Epithelial cell of esophagus (primary cell): ENCODE measurements around the gene NEB.

ENCODE experiments used
- DNase-seq: peaks from one replicate; pipeline ENCODE4 v3.0.0; 2010; ENCODE audit warnings: low read depth
- H3K4me3 ChIP-seq: 2 replicates; pipeline ENCODE4 v1.5.1; 2011; ENCODE audit warnings: mild to moderate bottlenecking, low read length, control low read depth
- TF ChIP-seq, protein P1 (sequence below): IDR thresholded peaks from 2 replicates; pipeline ENCODE4 v1.5.1; 2011; ENCODE audit warnings: low read depth, mild to moderate bottlenecking, low read length, control low read depth, inconsistent platforms; ENCODE audit not compliant: insufficient read depth; ENCODE audit errors: missing control alignments

NEB gene

DNA sequence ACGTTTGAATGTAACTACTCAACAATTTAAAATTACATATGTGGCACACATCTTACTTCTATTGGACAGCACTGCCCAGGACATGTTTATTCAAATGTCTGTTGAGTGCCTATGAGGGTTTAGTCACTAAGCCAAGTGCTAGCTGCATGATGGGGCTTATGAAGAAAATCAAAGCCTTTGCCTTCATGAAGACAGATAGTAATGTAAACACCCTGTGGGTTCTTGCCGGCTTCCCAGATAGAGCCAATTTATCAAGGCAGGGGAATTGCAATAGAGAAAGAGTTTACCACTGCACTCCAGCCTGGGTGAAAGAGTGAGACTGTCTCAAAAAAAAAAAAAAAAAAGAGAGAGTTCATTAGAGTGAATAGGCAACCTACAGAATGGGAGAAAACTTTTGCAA lies 43.7 kb upstream of the NEB start:
- H3K4me3 ChIP-seq, result no peak overlapping the region
- TF ChIP-seq, protein P1, sequence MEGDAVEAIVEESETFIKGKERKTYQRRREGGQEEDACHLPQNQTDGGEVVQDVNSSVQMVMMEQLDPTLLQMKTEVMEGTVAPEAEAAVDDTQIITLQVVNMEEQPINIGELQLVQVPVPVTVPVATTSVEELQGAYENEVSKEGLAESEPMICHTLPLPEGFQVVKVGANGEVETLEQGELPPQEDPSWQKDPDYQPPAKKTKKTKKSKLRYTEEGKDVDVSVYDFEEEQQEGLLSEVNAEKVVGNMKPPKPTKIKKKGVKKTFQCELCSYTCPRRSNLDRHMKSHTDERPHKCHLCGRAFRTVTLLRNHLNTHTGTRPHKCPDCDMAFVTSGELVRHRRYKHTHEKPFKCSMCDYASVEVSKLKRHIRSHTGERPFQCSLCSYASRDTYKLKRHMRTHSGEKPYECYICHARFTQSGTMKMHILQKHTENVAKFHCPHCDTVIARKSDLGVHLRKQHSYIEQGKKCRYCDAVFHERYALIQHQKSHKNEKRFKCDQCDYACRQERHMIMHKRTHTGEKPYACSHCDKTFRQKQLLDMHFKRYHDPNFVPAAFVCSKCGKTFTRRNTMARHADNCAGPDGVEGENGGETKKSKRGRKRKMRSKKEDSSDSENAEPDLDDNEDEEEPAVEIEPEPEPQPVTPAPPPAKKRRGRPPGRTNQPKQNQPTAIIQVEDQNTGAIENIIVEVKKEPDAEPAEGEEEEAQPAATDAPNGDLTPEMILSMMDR, result no peak
- DNase-seq, result no peak

DNA sequence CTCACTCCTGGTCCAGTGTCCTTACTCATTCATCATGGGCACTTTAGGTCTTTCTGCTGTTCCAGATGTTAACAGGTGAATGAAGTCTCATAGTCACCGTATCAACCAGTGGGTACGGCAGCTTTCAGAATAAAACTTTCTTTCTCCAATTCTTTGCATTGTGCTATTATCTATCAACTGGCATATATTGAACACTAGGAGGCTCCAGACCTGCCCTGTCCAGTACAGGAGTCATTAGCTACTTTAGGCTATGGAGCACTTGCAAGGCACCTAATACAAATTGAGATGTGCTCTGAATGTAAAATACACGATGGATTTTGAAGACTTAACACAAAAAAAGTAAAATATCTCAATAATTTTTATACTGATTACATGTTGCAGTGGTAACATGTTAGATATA lies 43.2 kb upstream of the NEB start:
- no peak for DNase-seq
- TF ChIP-seq, protein P1, result peak; percentile 30
- H3K4me3 ChIP-seq, result no peak overlapping the region

DNA sequence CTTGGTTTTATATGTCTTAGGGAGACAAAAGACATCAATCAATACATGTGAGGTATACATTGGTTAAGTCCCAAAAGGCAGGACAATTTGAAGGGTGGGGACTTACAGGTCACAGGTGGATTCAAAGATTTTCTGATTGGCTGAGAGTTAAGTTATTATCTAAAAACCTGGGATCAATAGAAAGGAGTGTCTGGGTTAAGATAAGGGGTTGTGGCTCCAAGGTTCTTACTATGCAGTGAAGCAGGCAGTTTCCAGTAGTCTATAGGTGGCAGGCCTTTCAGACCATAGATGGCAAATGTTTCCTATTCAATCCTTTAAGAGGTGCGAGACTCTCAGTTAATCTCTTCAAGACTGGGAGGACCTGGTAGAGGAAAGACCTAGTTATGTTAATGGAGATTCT lies 42.1 kb upstream of the NEB start:
- DNase-seq, result no peak
- TF ChIP-seq, protein P1, result no peak
- H3K4me3 ChIP-seq, result no peak overlapping the region

DNA sequence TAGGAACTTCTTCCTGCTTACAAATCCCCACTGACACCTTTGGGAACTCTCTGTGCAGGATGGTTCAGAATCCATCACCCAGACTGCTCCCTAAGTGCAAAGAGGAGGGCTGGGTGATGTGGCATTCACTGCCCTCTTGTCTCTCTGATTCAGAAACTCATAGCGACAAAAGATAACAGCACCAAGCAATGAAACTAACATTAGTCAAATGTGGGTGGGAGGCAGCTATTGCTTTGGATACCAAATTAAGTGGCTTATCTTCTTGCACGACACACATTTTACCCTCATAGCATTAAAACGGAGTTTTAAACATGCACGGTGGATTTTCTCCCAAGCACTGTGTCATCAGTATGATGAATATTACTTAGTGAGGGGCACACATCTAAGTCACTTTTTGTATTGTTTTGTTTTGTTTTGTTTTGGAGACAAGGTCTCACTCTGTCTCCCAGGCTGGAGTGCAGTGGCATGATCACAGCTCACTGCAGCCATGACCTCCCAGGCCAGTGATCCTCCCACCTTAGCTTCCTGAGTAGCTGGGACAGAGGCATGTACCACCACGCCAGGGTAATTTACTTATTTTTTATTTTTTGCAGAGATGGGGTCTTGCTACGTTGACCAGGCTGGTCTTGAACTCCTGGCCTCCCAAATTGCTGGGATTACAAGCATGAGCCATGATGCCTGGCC lies 40.9 kb upstream of the NEB start:
- DNase-seq, result no peak
- TF ChIP-seq, protein P1, result no peak
- no peak overlapping the region for H3K4me3 ChIP-seq

DNA sequence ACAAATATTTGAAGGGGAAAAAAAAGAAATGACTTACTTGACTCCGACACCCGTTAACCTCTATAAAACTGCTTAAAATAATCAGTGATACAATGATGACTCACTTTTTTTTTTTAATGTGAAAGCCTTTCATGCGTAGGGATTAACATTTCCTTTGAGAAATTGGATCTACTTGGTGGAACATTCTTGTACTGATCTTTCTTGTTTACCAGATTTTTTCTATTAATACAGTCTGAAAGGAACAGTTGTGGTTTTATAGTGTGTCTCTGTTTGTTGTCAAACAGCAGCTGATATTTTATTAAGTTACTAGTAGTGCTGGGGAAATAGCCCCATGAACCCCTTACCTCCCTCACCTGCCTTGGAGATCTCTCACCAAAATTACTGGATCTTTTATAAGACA lies 40.2 kb upstream of the NEB start:
- TF ChIP-seq, protein P1, result no peak
- no peak overlapping the region for H3K4me3 ChIP-seq
- peak; percentile 52 for DNase-seq

DNA sequence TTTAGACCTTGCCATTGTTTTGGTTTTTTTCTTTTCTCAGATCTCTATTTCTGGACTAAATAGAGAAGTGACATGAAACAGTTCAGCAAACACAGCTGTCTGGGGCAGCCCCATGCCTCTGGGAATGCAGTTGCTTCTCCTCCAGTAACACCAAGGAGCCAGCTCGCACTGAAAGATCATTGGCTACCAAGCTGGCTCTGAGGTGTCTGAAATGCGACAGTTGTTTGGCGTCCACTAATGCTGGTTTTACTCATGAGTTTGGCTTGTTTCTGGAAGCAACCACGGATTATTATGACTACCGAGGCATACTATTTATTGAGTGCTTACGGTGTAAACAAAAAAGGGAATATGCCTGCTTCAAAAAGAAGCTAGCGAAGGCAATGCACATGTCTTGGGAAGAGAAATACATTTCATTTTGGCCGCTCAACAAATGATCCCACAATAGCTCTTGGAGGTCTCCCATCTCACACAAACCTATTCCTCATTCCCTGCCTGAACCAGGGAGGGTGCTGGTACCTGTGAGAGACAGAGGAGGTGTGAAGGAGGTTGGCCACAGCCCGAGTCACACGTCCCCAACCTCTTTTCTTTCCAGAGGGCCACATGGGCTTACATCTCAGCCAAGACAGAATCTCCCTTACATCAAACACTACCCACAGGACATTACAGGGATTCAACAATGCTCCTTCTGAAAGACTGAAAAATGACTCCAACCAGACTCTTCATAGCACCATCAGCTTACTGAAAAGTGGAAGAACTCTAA lies 37.5 kb upstream of the NEB start:
- TF ChIP-seq, protein P1, result no peak
- DNase-seq, result no peak
- H3K4me3 ChIP-seq, result no peak overlapping the region
